Smooth muscle cell (in vitro differentiated cells): ENCODE results near the gene KIF1A. TPM values are rescaled to one million over a fixed set of nuclear protein-coding genes. Genes with fewer than 3 reads are reported as not detected.

Experiments
- DNase-seq: peaks from one replicate; lab custom pipeline; 2025; ENCODE audit not compliant: unreplicated experiment; lab: John Stamatoyannopoulos, UW
- H2AFZ ChIP-seq: fragments of 200-600 bp; sonication (generic); 2 replicates; pipeline ENCODE4 v1.6.0; 2016; ENCODE audit warnings: antibody characterized with exemption, low read depth, mild to moderate bottlenecking
- H3F3A ChIP-seq: fragments of 200-600 bp; sonication (generic); 2 replicates; pipeline ENCODE4 v1.6.0; 2017; ENCODE audit warnings: antibody characterized with exemption, low read depth
- H3K27ac ChIP-seq: fragments of 200-600 bp; sonication (generic); 2 replicates; pipeline ENCODE4 v1.5.1; 2016; ENCODE audit warnings: low read depth, mild to moderate bottlenecking
- H3K27me3 ChIP-seq: fragments of 200-600 bp; sonication (generic); 2 replicates; pipeline ENCODE4 v1.6.1; 2016; ENCODE audit warnings: low read depth, mild to moderate bottlenecking
- H3K36me3 ChIP-seq: fragments of 200-600 bp; sonication (generic); 2 replicates; pipeline ENCODE4 v1.5.1; 2016; ENCODE audit warnings: low read depth
- H3K4me1 ChIP-seq: fragments of 200-600 bp; sonication (generic); 2 replicates; pipeline ENCODE4 v1.5.1; 2016; ENCODE audit warnings: low read depth
- H3K4me2 ChIP-seq: fragments of 200-600 bp; sonication (generic); 2 replicates; pipeline ENCODE4 v1.6.0; 2016; ENCODE audit warnings: mild to moderate bottlenecking
- H3K4me3 ChIP-seq: fragments of 200-600 bp; sonication (generic); 2 replicates; pipeline ENCODE4 v1.5.1; 2016; ENCODE audit warnings: mild to moderate bottlenecking
- H3K79me2 ChIP-seq: fragments of 200-600 bp; sonication (generic); 2 replicates; pipeline ENCODE4 v1.6.0; 2016; ENCODE audit warnings: low read depth, mild to moderate bottlenecking
- H3K9ac ChIP-seq: fragments of 200-600 bp; sonication (generic); 2 replicates; pipeline ENCODE4 v1.6.0; 2016; ENCODE audit warnings: low read depth
- H3K9me3 ChIP-seq: fragments of 200-600 bp; sonication (generic); replicated peaks from 2 replicates; pipeline ENCODE4 v1.5.1; 2016; ENCODE audit warnings: low read depth
- H4K20me1 ChIP-seq: fragments of 200-600 bp; sonication (generic); 2 replicates; pipeline ENCODE4 v1.6.0; 2016; ENCODE audit warnings: low read depth
- CTCF ChIP-seq: fragments of 200-600 bp; sonication (generic); IDR thresholded peaks from 2 replicates; pipeline ENCODE4 v1.5.1; 2017; ENCODE audit warnings: borderline replicate concordance, mild to moderate bottlenecking, antibody characterized with exemption; ENCODE audit not compliant: insufficient read depth, poor library complexity, severe bottlenecking
- WGBS: methylation state at CpG from one replicate; pipeline ENCODE4 v1.1.7; 2016; ENCODE audit warnings: low lambda C conversion rate; 5-methylcytosine and 5-hydroxymethylcytosine counted together
- polyA plus RNA-seq: library from polyadenylated mRNA; unstranded; fragments of >200 nt; fragmentation: Nextera tagmentation; extraction: Ambion mirVana; gene quantifications from 2 replicates; pipeline ENCODE4 v1.2.1, GENCODE V29; 2016
- total RNA-seq: library from RNA; depleted of rRNA; stranded (reverse); fragments of >200 nt; gene quantifications from 2 replicates; pipeline ENCODE4 v1.2.3, GENCODE V29; 2014

Gene KIF1A
- total and polyA plus RNA-seq, 2 experiments from 2014 or later = 4.6 to 8.4 TPM

GRCh38 chr2:240832205-240832727 is 12.2 kb upstream of the KIF1A start:
- Histone ChIP-seq H3K36me3 (no peaks in the 10 kb centered on the region), H4K20me1 (no peaks in the 10 kb centered on the region), H3K9me3 (no peaks in the 10 kb centered on the region), H3K79me2 (no peaks in the 10 kb centered on the region), H2AFZ (peak overlapping the region; percentile 52), H3K27me3 (peaks cover 48% of the 10 kb centered on the region), H3K27ac (no peak overlapping the region), H3F3A (no peaks in the 10 kb centered on the region), H3K4me3 (peak overlapping the region; percentile 36), H3K9ac (no peak overlapping the region), H3K4me2 (peak overlapping the region; percentile 82), H3K4me1 (peaks cover 10% of the 10 kb centered on the region)
- WGBS = 10% methylated on average over 41 of the region's 54 CpGs
- peak; percentile 32 for DNase-seq
- no peak for TF ChIP-seq CTCF

GRCh38 chr2:240831594-240832204 is 11.7 kb upstream of the KIF1A start:
- Histone ChIP-seq H3F3A (no peaks in the 10 kb centered on the region), H3K27me3 (peaks cover 53% of the 10 kb centered on the region), H3K27ac (no peak overlapping the region), H3K4me3 (peak overlapping the region; percentile 36), H3K4me1 (peaks cover 10% of the 10 kb centered on the region), H3K9me3 (no peaks in the 10 kb centered on the region), H4K20me1 (no peaks in the 10 kb centered on the region), H3K79me2 (no peaks in the 10 kb centered on the region), H3K36me3 (no peaks in the 10 kb centered on the region), H3K4me2 (peak overlapping the region; percentile 82), H2AFZ (peak overlapping the region; percentile 52), H3K9ac (no peak overlapping the region)
- no peak for DNase-seq
- WGBS = 19% methylated on average over 25 of the region's 27 CpGs
- no peak for TF ChIP-seq CTCF

- Histone ChIP-seq H3K4me1 (peaks cover 10% of the 10 kb centered on the region), H2AFZ (no peak overlapping the region), H3K4me2 (no peak overlapping the region), H3K27ac (no peak overlapping the region), H3F3A (no peaks in the 10 kb centered on the region), H3K9ac (no peak overlapping the region), H3K4me3 (no peak overlapping the region), H4K20me1 (no peaks in the 10 kb centered on the region), H3K36me3 (no peaks in the 10 kb centered on the region), H3K27me3 (peaks cover 98% of the 10 kb centered on the region), H3K9me3 (no peaks in the 10 kb centered on the region), H3K79me2 (no peaks in the 10 kb centered on the region)
- no peak for TF ChIP-seq CTCF
- 90% methylated on average over 4 of the region's 4 CpGs for WGBS
- no peak for DNase-seq
These were observed 5.5 kb upstream of the KIF1A start for GRCh38 chr2:240825476-240825875.
